AG09309 (cell line): Measurements from ENCODE around the gene GTF2F2.

Experiments used
- DNase-seq: peaks from one replicate; pipeline ENCODE4 v3.0.0-alpha.2; 2010; ENCODE audit warnings: low read depth
- H3K4me3 ChIP-seq: 2 replicates; pipeline ENCODE4 v1.5.1; 2011; ENCODE audit warnings: mild to moderate bottlenecking, low read depth, low read length, moderate library complexity; ENCODE audit not compliant: control insufficient read depth
- TF ChIP-seq, protein P1 (sequence below): IDR thresholded peaks from 2 replicates; pipeline ENCODE4 v1.5.1; 2011; ENCODE audit warnings: mild to moderate bottlenecking, low read depth, low read length, inconsistent platforms; ENCODE audit not compliant: insufficient read depth, control insufficient read depth; ENCODE audit errors: missing control alignments

The GTF2F2 gene

DNA sequence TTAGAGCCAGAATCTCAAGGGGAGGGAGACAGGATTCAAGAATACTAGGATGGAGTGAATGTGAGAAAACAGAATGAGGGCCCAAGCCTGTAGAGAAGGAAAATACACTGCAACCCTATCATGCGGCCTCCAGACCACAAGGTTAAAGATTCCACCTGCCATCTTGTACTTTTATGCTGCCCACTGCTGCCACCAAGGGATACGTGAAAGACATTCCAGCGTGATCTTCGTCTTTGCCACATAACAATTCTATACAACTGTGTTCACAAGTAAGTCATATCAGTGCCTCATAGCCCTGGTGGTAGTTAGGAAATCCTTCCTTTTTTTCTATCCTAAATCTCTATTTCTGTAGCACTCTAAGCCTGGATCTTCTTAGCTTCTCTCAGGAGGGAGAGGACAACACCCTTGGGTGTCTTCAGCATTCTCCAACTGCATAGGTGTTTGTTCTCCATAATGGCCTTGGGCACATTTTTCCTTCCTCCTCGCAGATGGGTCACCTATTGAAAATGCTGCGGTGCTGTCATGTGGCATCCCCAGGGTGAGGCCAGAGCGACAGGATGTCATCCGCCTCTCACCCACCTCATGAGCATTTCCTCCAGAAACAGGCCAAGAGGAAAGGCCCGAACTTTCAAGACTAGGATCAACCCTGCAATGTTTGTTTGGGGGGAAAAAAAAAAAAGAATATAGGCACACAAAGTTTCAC is 207.1 kb downstream of the GTF2F2 start:
- DNase-seq = no peak
- no peak overlapping the region for H3K4me3 ChIP-seq
- TF ChIP-seq, protein P1, sequence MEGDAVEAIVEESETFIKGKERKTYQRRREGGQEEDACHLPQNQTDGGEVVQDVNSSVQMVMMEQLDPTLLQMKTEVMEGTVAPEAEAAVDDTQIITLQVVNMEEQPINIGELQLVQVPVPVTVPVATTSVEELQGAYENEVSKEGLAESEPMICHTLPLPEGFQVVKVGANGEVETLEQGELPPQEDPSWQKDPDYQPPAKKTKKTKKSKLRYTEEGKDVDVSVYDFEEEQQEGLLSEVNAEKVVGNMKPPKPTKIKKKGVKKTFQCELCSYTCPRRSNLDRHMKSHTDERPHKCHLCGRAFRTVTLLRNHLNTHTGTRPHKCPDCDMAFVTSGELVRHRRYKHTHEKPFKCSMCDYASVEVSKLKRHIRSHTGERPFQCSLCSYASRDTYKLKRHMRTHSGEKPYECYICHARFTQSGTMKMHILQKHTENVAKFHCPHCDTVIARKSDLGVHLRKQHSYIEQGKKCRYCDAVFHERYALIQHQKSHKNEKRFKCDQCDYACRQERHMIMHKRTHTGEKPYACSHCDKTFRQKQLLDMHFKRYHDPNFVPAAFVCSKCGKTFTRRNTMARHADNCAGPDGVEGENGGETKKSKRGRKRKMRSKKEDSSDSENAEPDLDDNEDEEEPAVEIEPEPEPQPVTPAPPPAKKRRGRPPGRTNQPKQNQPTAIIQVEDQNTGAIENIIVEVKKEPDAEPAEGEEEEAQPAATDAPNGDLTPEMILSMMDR = no peak

DNA sequence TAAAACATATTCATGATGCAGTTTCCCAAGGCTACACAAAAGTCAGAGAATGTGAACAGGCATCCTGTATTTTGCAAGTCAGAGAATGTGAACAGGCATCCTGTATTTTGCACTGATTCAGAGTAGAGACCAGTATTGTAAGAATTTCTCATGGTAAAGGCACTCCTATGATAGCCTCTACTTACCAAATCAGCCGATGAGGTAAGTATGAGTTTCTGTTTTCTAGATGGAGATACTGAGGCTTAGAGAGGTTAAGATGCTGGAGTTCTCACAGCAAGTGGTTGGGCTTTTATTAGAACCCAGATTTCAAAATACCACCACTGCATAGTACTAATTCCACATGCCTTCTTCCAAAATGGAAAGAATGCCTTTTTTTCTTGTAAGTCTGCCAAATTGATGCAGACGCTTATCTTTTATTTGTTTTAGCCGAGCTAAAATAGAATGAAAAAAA is 208.4 kb downstream of the GTF2F2 start:
- TF ChIP-seq, protein P1 = no peak
- peak; percentile 91 for DNase-seq
- H3K4me3 ChIP-seq = no peak overlapping the region

DNA sequence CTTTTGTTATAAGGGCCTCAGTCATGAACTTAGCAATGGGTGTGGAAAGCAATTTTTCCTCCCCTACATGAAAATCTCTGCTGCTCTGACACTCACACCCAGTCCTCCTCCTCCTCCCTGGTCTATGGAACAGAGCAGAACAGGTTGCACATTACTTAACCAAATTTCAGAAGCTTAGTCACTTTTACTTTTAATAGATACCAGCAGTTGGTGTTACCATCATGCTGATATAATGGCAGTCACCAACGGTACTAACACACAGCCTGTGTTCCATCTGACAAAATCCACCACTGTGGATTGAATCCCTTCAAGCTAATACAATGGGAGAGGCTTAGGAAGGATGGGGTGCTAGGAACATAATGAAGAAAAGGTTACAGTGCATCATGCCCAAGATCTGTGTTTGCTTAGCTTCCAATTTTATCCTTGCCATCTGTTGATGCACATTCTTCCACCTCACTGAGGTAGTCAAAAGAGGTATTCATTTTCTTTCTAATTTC is 210.9 kb downstream of the GTF2F2 start:
- DNase-seq = no peak
- TF ChIP-seq, protein P1 = no peak
- no peak overlapping the region for H3K4me3 ChIP-seq

DNA sequence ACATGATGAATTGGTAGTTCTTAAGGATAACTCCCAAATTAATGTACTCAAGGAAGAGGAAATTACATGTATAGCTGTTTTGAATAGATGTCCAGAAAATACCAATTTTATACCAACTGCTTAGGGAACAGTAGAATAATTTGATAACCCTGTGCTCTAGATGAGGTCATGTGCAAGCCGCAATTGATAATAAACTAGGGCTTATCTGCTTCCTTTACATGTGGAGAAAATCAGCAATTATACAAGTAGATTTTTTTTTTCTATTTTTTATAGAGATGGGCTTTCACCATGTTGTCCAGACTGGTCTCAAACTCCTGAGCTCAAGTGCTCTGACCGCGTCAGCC is 211.4 kb downstream of the GTF2F2 start:
- TF ChIP-seq, protein P1 = no peak
- H3K4me3 ChIP-seq = no peak overlapping the region
- no peak for DNase-seq

DNA sequence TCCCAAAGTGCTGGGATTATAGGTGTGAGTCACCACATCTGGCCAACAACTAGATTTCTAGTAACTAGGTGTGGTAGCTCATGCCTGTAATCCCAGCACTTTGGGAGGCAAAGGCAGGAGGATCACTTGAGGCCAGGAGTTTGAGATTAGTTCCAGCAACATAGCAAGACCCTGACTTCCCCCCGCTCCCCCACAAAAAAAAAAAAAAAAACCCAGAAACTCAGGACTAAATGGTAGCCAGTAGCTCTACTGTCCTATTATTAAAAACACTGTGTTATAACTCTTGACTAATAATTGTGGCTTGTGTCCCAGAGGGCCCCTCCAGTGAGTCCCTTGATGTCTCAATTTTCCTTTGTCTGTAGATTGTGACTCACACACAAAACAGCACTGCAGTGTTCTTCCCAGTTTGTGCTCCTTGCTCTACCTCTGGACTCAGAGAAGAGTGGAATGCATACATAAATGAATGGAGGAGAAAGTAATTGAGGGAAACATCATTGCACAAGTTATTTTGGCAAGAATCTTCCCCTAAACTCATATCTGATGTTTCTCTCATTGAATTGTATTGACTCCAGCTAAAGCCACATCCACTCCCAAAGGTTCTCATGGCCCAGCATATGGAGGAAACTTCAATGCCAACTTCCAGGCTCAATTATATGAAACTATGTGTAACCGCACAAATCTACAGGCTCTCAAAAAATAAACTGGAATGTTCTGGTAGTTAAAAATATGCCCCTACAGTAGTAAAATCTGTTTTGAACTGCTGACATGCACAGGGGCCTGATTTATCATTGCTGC is 211.9 kb downstream of the GTF2F2 start:
- peak; percentile 95 for DNase-seq
- TF ChIP-seq, protein P1 = no peak
- no peak overlapping the region for H3K4me3 ChIP-seq

DNA sequence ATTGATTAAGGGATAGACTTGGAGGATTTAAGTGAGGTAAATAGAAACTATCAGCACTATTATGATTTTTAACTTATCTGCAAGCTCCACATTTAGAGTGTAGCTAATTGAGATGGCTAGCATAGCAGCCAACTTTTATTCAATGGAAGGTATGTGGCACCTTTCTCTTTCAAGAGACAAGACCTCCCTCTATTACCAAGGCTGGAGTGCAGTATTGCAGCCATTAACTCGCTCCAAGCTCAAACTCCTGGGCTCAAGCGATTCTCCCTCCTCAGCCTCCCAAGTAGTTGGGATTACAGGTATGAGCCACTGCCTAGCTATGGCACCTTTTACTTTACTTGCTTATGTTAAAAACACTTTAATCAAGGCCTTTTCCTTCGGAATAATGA is 212.5 kb downstream of the GTF2F2 start:
- no peak for DNase-seq
- no peak overlapping the region for H3K4me3 ChIP-seq
- TF ChIP-seq, protein P1 = no peak
